HUES64 (cell line): ENCODE results near the gene ERMP1.

Experiments
- H3K27ac ChIP-seq: 2 replicates; pipeline ENCODE4 v1.7.0; 2013; ENCODE audit warnings: low read depth, low read length, inconsistent platforms
- H3K27me3 ChIP-seq: 2 replicates; pipeline ENCODE4 v1.6.1; 2013; ENCODE audit warnings: mild to moderate bottlenecking, low read length; ENCODE audit not compliant: insufficient read depth
- H3K36me3 ChIP-seq: 2 replicates; pipeline ENCODE4 v1.6.1; 2013; ENCODE audit warnings: mild to moderate bottlenecking, low read length; ENCODE audit not compliant: insufficient read depth
- H3K4me1 ChIP-seq: 2 replicates; pipeline ENCODE4 v1.6.1; 2013; ENCODE audit warnings: mild to moderate bottlenecking, low read length, moderate library complexity; ENCODE audit not compliant: insufficient read depth
- H3K4me3 ChIP-seq: 2 replicates; pipeline ENCODE4 v1.5.1; 2013; ENCODE audit warnings: mild to moderate bottlenecking, low read length, moderate library complexity
- H3K9ac ChIP-seq: 2 replicates; pipeline ENCODE4 v1.6.1; 2013; ENCODE audit warnings: mild to moderate bottlenecking, low read depth, low read length
- H3K9me3 ChIP-seq: 2 replicates; pipeline ENCODE4 v1.6.1; 2013; ENCODE audit warnings: low read depth, low read length; ENCODE audit not compliant: insufficient read depth
- WGBS: fragments of 150-250, 120-280 bp; methylation state at CpG from one replicate; pipeline ENCODE4 v1.1.7; 2013; ENCODE audit warnings: missing lambda C conversion rate; 5-methylcytosine and 5-hydroxymethylcytosine counted together

Gene ERMP1

GRCh38 chr9:5853617-5854016 lies 20.7 kb upstream of the ERMP1 start:
- H3K4me1 ChIP-seq: no peaks in the 10 kb centered on the region

DNA sequence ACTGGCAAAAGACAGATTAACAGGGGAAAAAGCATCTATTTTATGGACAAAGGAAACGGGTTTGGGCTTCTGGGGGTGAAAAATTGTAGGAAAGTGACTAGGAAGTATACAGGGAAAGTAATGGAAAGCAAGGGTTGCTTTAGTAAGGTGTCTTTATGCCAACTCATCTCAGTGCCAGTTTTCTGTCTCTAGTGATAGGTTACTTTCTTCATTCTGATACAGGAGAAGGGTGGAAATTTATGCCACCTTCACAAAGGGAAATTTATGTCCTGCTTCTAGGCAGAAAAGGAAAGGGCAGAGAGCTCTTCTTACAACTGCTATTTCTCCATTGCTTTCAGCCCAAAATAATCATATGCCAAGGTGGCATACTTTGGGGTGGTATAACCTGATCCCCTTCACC lies 20.1 kb upstream of the ERMP1 start:
- H3K9ac ChIP-seq: no peak overlapping the region
- no peaks in the 10 kb centered on the region for H3K9me3 ChIP-seq
- H3K36me3 ChIP-seq: no peaks in the 10 kb centered on the region
- H3K27me3 ChIP-seq: no peaks in the 10 kb centered on the region
- H3K4me3 ChIP-seq: no peak overlapping the region
- H3K27ac ChIP-seq: no peak overlapping the region
- H3K4me1 ChIP-seq: no peaks in the 10 kb centered on the region
- 79% methylated on average over 1 of the region's 1 CpG for WGBS

More at GRCh38 chr9:5853617-5854016, 20.7 kb upstream of the ERMP1 start:
- no peak overlapping the region for H3K27ac ChIP-seq
- WGBS: 82% methylated on average over 3 of the region's 3 CpGs
- no peak overlapping the region for H3K4me3 ChIP-seq
- H3K27me3 ChIP-seq: no peaks in the 10 kb centered on the region
- no peaks in the 10 kb centered on the region for H3K36me3 ChIP-seq
- H3K9ac ChIP-seq: no peak overlapping the region
- H3K9me3 ChIP-seq: no peaks in the 10 kb centered on the region

- H3K4me3 ChIP-seq: no peak overlapping the region
- H3K27me3 ChIP-seq: no peaks in the 10 kb centered on the region
- H3K27ac ChIP-seq: no peak overlapping the region
- H3K4me1 ChIP-seq: no peaks in the 10 kb centered on the region
- no peaks in the 10 kb centered on the region for H3K36me3 ChIP-seq
- no peaks in the 10 kb centered on the region for H3K9me3 ChIP-seq
- WGBS: 92% methylated on average over 2 of the region's 2 CpGs
- no peak overlapping the region for H3K9ac ChIP-seq
Observed at GRCh38 chr9:5851445-5851844, 18.5 kb upstream of the ERMP1 start.

- Histone ChIP-seq H3K9me3 (no peaks in the 10 kb centered on the region), H3K36me3 (no peaks in the 10 kb centered on the region), H3K27ac (no peak overlapping the region), H3K27me3 (no peaks in the 10 kb centered on the region), H3K4me3 (no peak overlapping the region), H3K9ac (no peak overlapping the region), H3K4me1 (no peaks in the 10 kb centered on the region)
Observed at GRCh38 chr9:5850724-5851122, 17.8 kb upstream of the ERMP1 start.

- no peaks in the 10 kb centered on the region for H3K36me3 ChIP-seq
- H3K27ac ChIP-seq: no peak overlapping the region
- no peaks in the 10 kb centered on the region for H3K27me3 ChIP-seq
- WGBS: 95% methylated on average over 3 of the region's 3 CpGs
- H3K9ac ChIP-seq: no peak overlapping the region
- no peaks in the 10 kb centered on the region for H3K9me3 ChIP-seq
- H3K4me1 ChIP-seq: peaks cover 3% of the 10 kb centered on the region; the same call in 1 of the 2 replicates
- H3K4me3 ChIP-seq: no peak overlapping the region
Observed at GRCh38 chr9:5848372-5848882, 15.5 kb upstream of the ERMP1 start.

DNA sequence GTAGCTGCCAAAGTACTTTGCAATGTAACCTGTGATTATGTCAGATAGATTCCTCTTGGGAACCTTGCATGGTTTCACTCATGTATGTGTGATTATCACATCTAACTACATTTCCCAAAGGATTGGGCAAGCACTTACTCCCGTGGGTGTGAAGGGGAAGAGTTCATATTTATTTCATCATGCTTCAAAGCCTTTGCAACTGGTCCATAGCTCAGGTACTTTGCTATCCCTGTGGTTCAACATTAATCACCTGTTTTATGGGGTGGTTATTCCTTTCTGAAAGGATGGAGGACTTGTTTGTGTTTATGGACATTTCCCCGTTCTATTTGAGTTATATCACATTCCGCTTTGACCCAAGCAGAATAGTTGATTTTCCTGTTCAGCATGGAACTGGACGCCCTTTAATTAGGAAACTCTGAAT lies 13.6 kb upstream of the ERMP1 start:
- Histone ChIP-seq H3K4me1 (peaks cover 10% of the 10 kb centered on the region; the same call in 1 of the 2 replicates), H3K27me3 (no peaks in the 10 kb centered on the region), H3K27ac (no peak overlapping the region), H3K36me3 (no peaks in the 10 kb centered on the region), H3K9ac (no peak overlapping the region), H3K9me3 (no peaks in the 10 kb centered on the region), H3K4me3 (no peak overlapping the region)
- WGBS: 95% methylated on average over 3 of the region's 4 CpGs

DNA sequence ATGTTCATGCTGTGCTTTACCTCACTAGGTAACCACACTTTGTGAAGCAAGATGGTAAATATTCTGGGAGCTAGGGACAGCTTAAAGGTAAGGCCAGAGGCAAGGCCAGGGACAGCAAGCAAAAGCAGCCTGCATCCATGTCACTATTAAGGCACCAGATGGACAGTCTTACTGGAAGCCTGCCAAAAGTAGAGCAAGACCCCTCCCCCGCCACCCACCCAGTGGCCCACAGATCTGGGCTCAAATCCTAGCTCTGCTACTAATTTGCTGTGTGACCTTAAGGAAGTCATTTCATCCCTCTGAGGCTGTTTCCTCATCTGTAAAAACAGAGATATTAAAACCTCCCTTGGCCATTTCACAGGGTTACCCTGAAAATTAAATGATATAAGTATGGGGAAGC lies 13.2 kb upstream of the ERMP1 start:
- no peak overlapping the region for H3K9ac ChIP-seq
- 88% methylated on average over 1 of the region's 1 CpG for WGBS
- peaks cover 10% of the 10 kb centered on the region; the same call in 1 of the 2 replicates for H3K4me1 ChIP-seq
- H3K4me3 ChIP-seq: no peak overlapping the region
- H3K36me3 ChIP-seq: no peaks in the 10 kb centered on the region
- H3K9me3 ChIP-seq: no peaks in the 10 kb centered on the region
- no peak overlapping the region for H3K27ac ChIP-seq
- H3K27me3 ChIP-seq: no peaks in the 10 kb centered on the region

DNA sequence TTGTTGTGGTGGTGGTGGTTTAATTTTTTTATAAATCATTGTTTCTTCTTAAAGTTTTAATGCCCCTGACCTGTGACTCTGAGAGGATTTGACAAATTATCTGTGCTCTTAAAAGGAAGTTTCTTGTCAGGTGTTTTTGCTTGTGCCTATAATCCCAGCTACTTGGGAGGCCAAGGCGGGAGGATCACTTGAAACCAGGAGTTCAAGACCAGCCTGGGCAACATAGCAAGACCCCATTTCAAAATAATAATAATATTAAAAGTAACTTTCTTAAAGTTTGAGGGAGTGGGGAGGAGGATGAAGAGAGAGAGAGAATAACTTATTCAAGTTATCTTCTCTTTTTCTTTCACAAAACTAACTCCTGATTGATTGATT lies 12.2 kb upstream of the ERMP1 start:
- no peaks in the 10 kb centered on the region for H3K27me3 ChIP-seq
- H3K9ac ChIP-seq: no peak overlapping the region
- H3K9me3 ChIP-seq: no peaks in the 10 kb centered on the region
- H3K4me1 ChIP-seq: peaks cover 10% of the 10 kb centered on the region; the same call in 1 of the 2 replicates
- no peak overlapping the region for H3K4me3 ChIP-seq
- WGBS: 100% methylated on average over 1 of the region's 1 CpG
- no peaks in the 10 kb centered on the region for H3K36me3 ChIP-seq
- H3K27ac ChIP-seq: no peak overlapping the region

GRCh38 chr9:5843794-5844471 lies 11.0 kb upstream of the ERMP1 start:
- WGBS: 80% methylated on average over 6 of the region's 8 CpGs
- no peak overlapping the region for H3K27ac ChIP-seq

DNA sequence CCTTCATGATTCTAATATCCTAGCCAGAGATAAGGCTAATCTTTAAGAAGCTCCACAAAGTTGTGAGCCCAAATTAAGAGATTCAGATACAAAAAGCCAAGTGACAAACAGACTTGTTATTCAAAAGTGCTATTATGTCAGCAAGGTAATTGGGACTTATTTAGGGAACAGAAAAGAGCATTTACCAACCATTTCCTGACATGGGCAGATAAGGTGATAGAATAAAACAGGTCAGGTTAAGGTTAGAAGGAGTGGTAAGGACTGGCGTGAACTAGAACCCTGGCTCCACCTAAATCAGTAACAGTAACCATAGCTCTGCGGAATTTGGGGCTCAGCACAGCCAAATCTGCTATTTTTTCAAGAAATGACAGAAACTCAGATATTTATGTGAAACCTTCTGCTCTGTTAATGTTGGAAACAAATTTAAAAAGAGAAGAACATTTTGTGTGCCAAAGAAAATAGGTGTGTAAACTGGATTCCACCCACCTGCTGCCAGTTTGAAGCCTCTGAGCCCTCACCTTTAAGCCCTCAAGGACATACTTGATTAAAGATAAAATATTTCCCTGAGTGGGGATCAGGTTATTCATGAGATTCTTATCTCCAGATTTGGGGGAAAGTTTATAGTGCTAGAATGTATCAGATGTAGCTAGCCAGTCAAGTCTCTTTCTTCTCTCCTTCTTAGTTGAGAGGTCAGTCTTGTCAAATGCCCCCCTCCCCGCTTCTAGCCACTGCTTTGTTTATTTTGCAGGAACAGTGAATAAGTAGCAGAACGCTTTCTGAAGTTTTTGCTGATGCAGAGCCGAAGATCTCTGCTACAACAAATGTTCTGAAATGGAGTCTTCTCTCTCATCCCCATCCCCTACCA lies 10.2 kb upstream of the ERMP1 start:
- Histone ChIP-seq H3K4me1 (peaks cover 18% of the 10 kb centered on the region), H3K27me3 (no peaks in the 10 kb centered on the region), H3K9me3 (no peaks in the 10 kb centered on the region), H3K27ac (no peak overlapping the region), H3K9ac (no peak overlapping the region), H3K4me3 (no peak overlapping the region), H3K36me3 (no peaks in the 10 kb centered on the region)
- 84% methylated on average over 5 of the region's 5 CpGs for WGBS

More at GRCh38 chr9:5843794-5844471, 11.0 kb upstream of the ERMP1 start:
- H3K9me3 ChIP-seq: no peaks in the 10 kb centered on the region
- H3K36me3 ChIP-seq: no peaks in the 10 kb centered on the region
- H3K27me3 ChIP-seq: no peaks in the 10 kb centered on the region
- peaks cover 18% of the 10 kb centered on the region for H3K4me1 ChIP-seq
- no peak overlapping the region for H3K4me3 ChIP-seq
- no peak overlapping the region for H3K9ac ChIP-seq

DNA sequence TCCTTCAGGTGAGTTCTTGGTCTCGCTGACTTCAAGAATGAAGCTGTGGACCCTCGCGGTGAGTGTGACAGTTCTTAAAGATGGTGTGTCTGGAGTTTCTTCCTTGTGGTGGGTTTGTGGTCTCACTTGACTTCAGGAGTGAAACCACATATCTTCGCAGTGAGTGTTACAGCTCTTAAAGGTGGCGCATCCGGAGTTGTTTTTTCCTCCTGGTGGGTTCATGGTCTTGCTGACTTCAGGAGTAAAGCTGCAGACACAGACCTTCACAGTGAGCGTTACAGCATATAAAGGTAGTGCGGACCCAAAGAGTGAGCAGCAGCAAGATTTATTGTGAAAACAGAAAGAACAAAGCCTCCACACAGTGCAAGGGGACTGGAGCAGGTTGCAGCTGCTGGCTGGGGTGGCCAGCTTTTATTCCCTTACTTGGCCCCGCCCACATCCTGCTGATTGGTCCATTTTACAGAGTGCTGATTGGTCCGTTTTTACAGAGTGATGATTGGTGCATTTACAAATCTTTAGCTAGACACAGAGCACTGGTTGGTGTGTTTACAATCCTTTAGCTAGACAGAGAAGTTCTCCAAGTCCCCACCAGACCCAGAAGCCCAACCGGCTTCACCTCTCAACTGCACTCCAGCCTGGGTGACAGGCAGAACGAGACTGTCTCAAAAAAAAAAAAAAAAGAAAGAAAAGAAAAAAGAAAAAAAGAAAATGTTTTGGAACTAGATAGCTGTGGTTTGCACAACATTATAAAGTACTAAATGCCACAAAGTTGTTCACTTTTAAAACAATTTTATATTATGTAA lies 9.1 kb upstream of the ERMP1 start:
- Histone ChIP-seq H3K27me3 (no peaks in the 10 kb centered on the region), H3K9ac (no peak overlapping the region), H3K4me1 (peaks cover 18% of the 10 kb centered on the region), H3K9me3 (no peaks in the 10 kb centered on the region), H3K36me3 (no peaks in the 10 kb centered on the region), H3K27ac (no peak overlapping the region), H3K4me3 (no peak overlapping the region)
- 96% methylated on average over 10 of the region's 12 CpGs for WGBS
